ENCODE results near the gene RPL35.
A peak's percentile ranks its signal among the peaks of the same experiment; 100 is the strongest.

The RPL35 gene

DNA sequence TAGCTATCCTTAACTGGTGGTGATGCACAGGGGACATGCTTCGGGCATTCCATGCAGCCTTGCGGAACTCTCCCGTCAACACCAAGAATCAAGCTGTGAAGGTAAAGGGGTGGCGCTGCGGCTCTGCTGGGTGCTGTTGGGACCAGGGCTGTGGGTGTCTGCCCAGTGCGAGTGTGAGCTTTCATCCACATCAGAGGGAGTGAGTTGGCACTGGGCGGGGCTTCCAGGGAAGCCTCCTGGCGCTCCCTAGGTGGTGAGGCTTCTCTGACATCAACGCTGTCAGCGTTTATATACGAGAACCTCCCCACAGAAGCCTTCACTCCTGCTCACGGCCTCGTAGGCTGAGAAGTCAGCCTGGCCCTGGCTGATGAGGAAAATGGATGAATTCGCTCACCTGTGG, 11.9 kb upstream of the RPL35 start:
- no peak for DNase-seq

DNA sequence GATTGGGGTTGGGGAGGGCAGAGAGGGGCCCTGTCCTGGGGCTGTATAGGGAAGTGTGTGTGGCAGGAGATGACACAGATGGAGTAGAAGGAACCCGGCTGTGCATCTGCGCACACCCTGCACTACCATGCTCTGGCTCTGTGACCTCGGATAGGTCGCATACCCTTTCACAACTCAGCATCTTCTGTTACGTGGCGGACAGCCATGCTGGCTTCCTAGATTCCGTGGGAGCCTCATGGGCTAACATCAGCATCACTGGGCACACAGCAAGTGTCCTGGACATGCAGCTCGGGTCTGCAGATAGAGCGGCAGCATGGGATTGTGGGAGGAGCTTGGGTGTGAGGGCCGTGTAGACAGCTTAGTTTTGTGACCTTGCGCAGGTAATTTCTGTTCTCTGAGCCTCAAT, 9.4 kb upstream of the RPL35 start:
- no peak for DNase-seq

DNA sequence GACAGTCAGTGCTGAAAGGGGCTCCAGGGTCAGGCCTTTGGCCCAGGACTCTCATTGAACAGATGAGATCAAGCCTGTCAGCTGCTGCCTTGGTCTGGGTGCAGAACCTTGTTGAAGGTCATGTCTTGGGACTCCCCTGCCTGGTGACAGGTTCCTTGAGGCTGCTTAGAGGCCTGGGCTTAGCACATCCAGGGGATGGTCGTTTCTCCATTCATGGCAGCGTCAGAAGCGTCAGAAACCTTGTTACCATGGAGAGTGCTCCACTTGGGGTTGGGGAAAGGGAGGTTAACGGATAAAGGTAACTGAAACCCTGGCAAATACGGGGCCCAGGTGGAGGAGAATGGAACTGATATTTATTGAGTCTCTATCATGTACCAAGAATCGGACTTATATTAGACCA, 9.0 kb upstream of the RPL35 start:
- no peak for DNase-seq

DNA sequence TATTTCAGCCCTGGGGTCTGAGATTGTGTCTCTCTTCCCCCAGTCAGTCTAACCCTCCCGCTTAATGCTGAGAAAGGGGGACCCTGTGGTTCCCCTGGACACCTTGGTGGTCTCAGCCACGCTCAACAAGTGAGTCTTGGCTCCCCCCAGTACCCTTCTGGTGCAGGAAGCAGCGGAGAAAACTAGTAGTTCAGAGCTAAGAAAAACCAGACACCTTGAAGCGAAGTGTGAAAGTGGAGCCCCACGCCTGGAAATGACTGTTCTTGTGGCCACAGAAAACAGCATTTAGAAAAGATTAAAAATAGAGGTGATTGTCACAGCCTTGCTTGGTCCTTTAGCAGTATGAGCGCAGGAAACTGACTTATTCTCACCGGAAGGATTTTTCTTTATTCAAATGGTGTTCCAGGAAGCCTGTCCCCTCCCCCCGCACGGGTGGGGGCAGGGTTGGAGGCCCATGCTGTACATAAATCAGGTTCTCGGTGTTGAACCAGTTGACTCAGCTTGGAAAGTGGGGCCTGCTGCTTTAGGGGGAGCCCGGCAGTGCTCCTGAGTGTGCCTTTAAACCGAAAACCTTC, 8.3 kb upstream of the RPL35 start:
- DNase-seq: no peak

DNA sequence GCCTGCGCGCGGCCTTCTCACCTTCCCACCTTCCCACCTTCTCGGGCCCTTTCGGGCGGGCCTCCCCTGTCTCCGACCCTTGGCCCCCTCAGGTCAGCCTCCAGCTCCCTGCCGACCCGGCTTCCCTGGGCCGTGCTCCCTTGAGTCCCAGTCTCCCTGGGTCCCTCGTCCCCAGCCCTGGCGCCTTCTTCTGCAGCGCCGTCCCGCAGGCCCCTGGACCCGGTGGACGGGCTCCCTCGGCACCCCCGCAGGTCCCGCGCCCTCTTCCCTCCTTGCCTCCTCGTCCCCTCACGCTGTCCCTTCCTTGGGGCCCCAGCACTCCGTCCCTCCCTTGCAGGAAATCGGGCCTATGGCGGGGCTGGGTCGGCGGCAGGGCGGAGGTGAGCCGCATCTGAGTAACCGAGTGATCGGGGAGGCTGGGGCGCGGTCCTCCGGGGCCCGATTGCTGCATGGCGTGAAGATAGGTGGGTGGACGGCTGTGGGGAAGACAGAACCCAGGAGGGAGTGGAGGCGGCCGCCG, 7.8 kb upstream of the RPL35 start:
- no peak for DNase-seq

DNA sequence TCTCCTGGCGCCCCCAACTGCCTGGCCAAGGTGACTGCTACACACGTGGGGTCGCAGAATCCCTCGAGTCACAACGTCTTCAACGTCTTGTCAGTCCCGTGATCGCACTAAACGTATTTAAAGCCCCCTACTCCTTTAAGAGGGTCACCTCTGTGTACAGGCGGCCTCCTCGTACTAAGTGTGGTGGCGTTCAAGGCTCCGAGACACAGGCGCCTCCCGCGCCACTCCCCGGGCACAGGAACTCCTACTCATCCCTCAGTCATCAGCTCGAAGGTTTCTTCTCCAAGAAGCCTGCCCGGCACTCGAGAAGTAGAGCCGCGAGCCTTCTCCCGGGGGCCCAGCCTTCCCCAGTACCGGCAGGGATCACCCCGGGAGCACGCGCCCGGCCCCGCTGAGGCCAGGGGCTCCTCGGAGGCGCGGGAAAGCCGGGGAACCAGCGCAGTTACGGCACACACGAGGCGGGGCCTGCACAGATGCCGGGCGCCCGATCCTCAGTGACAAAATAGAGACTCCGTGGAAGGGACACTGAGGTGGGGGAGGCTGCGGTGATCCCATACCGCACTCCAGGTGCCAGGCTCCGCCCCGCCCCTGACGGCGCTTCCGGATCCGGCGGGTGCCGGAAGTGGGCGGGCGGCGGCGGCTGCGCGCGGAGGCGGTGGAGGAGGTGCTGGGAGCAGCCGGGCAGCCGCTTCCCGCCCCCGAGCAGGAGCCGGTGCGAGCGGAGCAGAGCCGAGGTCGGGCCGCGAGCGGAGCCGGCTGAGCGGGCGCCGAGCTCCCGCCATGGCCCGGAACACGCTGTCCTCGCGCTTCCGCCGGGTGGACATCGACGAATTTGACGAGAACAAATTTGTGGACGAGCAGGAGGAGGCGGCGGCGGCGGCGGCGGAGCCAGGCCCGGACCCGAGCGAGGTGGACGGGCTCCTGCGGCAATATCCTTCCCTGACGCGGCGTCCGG, 7.0 kb upstream of the RPL35 start:
- peak; percentile 77 for DNase-seq

DNA sequence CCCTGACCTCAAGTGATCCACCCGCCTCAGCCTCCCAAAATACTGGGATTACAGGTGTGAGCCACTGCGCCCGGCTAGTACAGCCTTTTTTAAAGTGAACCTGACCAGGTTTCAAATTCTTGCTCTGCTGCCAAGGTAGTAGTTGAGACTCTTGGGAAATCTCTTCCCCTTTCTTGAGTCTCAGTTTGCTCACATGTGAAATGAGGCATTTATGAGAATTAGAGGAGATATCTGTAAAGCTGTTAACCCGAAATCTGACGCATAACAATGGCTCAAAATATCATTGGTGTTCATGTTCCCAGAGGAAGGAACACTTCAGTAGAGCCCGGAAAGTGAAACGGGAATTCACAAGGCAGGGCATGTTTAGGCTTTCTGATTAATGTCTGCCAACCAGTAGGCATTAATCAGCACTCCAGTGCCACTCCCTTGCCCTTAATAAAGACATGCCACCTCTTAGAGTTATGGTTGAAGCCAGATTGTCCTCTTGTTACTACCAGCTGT, 1.7 kb upstream of the RPL35 start:
- no peak for DNase-seq

DNA sequence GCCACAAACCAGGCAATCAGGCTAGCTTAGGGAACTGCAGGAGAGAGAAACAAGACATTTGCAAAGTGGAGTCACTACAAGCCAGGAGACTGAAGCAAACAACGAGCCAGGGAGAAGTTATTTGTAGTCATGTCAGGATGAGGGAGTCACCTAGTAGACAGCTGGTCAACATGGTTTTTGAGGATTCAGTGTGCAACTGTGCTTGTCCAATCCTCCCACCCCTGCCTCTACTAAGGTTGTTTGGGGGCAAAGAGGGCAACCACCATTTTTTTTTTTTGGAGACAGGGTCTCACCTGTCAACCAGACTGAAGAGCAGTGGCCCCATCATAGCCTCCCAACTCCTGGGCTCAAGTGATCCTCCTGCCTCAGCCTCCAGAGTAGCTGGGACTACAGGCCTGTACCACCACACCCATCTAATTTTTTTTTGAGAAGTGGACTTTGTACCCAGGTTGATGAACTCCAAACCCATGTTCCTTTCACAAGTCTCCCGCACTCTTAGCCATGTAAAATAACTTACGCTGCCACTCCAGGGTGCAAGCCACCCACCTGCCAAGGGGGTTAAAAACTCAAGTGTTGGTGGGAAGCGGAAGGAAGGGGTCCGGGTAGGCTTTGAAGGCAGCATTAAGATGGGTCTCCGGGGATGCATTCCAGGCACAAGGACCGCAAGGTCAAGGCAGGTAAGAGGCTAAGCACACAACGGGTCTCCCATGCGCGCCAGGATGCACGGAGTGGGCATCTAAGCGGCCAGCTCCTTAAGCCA, 995 bp downstream of the RPL35 start:
- DNase-seq: no peak

DNA sequence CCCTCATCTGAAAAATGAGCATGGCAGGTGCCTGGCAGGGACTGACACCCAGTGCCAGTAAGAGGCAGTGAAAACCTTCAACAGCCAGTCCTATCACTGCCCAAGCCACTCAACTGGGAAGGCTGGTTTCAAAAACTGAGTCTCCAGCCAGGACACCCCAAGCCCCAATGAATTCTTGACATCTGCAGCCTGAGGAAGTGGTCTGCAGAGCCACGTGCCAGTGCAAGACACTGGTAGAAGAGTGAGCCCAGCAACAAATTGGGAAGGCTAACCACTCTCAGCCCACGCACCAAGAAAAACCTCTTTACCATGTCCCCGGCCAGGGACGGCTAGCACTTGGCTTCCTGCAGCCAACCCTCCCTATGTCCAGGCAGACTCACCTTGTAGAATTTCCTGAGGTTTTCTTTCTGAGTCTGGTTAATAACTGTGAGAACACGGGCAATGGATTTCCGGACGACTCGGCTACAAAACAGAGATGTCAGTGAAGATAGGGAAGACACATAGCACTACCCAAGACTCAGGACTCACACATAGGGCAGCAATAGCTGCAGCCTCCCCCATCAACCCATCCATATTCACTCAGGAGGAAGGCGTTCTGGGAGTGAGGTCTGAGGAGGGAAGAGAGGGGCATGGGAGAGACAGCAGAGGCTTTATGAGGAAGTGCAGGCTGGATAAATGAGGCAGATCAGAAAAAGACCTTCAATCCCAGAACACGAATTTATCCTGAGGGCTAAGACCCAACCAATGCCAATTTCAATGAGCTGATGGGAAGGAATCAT, 1.8 kb downstream of the RPL35 start:
- no peak for DNase-seq

DNA sequence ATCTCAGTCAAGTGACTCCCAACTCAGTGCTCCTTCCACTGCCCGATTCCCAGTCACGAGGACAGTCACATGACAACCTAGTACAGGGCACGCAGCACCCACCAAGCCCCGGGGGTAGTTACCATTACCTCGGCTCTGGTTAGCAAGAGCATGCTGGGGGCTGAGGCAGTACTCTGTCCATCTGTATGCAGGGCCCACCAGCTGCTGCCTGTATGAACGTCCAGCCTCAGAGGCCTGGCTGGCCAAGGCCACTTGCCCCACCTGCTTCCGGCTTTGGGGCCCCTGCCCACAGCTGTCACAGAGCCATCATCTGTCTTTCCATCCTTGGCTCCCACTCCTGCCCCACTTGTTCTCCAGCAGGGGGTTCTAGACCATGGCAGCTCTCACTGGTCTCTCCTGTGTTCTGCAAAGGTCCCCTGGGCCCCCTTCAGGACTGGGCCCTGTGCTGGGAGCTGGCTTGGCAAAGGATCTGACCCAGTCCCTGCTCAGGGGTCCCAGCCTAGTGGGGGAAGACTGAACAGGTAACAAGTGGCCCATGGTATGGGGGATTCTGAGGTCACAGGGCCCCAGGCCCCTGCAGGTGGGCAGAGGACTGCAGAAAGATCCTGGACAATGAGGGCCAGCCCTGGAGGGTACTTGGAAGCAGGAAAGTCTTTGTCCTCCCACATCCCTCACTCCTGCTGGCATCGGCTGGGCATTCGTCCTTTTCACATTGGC, 3.3 kb downstream of the RPL35 start:
- no peak for DNase-seq

DNA sequence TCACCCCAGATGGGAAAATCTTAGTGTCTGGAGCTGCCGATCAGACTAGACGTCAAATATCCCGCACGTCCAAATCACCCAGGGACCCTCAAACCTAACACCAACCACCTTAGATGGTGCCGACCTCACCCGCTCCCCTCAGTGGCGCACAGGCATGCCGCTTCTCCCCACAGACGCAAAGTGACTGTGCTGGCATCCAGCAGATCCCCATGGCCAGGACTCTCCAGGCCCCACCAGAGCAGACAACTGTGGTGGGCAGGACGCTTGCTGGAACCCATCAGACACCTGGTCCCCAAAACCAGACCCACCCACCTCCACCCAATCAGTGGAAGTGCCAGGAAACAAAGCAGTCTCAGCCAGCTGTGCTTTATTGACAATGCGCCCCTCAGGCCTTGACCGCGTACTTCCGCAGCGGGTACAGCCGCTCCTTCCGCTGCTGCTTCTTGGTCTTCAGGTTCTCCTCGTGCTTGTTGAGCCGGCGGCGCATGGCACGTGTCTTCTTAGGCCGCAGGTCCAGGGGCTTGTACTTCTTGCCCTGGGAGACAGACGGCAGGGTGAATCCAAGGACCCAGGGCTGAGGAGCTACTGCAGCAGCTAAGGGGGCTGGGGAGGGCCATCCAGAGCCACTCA, 4.1 kb downstream of the RPL35 start:
- DNase-seq: no peak

DNA sequence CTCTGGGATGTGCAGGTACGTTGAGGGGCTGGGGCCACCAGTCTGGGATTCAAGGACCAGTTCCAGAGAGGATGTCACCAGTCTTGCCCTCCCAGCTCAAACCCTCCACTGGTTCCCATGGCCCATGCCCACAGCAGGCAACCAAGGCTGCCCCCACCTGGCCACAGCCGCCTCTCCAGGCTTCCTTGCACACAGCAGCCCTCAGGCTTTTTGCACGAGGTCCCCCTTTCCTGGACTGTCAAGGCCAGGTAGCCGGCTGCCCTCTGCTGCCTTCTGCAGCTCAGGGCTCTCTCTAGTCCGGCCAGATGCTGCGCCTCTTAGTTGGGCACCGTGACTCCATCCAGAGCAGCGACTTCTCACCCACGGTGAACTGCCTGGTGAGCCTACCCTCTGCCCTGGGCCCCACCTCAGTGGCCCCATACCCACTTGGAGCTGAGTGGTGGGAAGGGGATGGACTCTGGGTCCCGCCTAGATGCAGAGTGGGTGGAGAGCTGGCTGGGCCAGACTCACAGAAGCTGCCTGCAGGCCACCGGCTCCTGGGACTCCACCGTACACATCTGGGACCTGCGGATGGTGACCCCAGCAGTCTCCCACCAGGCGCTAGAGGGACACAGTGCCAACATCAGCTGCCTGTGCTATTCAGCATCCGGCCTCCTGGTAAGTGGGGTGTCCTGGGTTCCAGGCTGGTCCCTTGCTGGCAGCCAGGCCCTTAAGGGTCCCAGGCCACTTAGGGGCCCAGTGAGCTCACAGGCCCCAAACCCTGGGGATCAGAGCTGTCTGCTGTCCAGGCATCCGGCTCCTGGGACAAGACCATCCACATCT, 5.6 kb downstream of the RPL35 start:
- DNase-seq: peak; percentile 21

DNA sequence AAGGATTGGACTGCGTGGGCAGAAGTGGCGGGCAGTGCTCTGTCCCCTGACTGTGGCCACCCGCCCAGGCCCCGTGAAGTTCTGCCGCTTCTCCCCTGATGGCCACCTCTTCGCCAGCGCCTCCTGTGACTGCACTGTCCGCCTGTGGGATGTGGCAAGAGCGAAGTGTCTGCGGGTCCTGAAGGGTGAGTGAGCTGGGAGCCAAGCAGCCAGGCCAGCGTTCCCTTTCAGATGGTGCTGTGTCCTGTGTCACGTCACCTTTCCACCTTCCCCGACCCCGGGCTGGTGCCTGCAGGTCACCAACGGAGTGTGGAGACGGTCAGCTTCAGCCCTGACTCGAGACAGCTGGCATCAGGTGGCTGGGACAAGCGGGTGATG, 6.2 kb downstream of the RPL35 start:
- DNase-seq: no peak

DNA sequence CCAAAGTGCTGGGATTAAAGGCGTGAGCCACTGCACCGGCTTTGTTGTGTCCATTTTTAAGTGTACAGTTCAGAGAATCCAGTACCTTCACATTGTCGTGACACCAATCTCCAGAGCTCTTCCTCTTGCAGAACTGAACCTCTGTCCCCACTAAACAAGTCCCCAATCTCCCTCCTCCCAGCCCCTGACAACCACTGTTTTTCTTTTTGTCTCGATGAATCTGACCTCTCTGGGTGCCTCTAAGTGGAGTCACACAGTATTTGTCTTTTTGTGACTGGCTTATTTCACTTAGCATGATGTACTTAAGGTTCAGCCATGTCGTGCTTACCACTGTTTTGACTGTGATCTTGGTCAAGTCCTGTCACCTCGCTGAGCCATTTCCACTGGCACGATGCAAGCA, 6.9 kb downstream of the RPL35 start:
- no peak for DNase-seq

DNA sequence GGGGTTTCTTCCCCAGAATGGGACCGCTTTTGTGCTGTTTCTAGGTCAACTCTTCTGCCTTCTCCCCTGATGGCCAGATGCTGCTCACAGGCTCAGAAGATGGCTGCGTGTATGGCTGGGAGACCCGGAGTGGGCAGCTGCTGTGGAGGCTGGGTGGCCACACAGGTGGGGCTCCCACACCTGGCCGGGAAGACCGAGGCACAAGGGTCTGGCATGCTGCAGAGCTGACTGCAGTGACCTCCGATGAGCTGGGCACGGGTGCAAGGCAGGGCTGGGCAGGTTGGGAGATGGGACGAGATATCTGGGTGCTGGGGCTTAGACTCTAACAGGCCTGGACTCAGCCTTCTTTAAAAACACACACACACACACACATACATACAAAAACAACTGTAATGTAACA, 7.6 kb downstream of the RPL35 start:
- no peak for DNase-seq

DNA sequence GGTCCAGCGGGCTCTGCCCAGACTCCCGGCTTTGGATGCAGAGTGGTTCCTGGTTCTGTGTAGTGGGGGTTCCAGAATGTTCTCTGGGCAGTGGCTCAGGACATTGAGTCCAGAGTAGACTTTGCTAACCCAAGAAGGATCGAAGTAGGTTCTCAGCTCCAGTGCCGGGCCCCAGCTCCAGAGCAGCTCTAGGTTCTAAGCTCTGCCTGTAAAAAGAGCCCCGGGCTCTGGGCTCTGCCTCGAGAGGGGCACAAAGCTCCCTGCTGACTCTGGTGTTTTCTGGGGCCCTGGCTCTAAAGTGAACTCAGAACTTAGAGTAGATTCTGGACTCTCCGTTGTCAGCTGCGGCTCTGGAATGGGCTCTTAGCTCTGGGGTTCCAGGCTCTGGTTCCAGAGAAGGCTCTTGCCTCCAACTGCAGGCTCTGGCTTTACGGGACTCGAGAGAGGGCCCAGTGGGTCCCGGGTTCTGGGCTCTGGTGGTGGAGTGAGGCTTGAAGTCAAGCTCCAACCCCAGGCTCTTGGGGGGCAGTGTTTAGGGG, 8.1 kb downstream of the RPL35 start:
- no peak for DNase-seq

DNA sequence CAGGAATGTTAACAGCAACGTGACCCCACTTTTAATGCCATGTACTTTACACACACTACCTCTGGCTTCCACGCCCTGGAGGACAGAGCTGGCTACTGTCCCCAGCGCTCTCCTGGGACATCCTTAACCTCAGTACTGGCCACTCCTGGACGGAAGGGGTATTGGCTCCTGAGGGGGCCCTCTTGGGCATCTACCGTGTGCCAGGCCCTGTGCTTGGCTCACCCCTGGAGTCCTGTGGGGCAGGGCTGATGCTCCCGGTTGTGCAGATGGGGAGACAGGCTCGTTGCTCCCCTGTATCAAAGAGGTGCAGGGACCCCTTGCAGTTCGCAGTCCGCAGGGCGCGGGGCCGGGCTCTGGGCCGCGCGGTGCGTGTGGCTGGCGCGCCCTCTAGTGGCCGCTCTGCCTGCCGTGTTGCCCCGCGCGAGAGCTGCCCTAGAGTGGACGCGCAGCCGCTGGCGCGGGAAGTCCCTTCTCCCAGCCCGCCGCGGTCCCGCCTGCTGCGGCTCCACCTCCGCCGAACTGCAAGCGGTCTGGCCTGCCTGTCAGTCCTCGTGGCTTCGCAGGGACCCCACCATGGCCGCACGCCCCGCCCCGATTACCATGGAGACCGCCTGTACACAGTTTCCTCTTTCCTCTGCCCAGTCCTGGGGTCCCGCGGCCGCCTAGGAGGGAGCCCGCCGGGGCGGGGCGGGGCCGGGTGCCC, 8.8 kb downstream of the RPL35 start, which contains the start of gene WDR38:
WDR38 (plus strand) TSS at position 632 of the 703 bp plus-strand sequence. CDS start 72 bp downstream, outside the sequence.
- DNase-seq: peak; percentile 74

DNA sequence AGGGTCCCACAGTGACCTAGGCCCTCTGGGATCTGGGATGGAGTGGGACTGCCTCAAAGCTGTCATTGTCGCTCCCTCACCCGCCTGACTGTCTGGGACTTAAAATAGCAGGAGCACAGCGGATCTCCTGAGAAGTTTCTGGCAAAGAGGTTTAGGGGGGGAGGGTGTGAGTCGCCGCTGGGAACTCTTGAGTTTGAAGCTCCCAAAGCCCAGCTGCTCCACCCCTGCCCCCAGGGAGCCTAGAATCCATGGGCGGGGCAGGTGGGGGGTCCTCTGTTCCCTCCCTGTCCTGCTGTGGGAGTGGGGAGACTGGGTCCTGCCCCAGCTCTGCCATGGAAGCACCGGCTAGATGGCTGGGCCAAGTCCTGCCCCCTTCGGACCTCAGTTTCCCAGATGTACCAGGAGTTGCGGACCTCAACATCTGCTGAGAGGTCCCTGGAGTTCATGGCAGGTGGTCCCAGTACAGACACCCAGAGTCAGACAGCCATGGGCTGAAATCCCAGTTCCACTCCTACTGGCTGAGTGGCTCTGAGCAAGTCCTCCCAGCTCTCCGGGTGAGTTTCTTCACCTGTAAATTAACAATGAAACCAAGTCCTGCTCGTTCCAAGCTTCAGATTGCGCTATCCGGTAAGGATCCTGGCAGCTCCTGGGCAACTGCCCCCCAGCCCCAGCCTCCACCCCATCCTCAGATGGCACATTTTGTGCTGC, 9.5 kb downstream of the RPL35 start:
- DNase-seq: no peak

DNA sequence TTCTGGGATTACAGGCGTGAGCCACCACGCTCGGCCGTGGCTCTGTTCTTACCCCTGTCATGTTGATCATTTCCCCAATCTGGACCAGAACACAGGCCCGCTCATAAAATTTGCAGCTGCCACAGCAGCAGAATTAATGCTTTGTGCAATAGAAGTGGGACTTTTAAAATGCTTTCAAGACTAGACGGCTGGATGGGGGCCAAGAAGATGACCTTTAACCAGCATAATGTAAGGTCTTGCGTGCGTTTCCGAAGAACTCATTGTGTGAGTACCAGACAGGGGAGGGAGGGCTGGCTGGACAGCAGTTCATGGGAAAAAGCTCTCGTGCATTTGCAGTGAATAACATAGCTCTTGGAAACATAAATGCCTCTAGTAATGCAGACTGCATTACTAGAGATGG, 12.0 kb downstream of the RPL35 start:
- DNase-seq: no peak

Data from NCI-H1092 treated with DMSO at 0.1 percent for 48 hours (cell line).